Activated T-cell treated with anti-CD3 and anti-CD28 coated beads, Interleukin-2, amount 50 U/mL, for 48 hours (primary cell): Measurements from ENCODE around the gene KDM4C.
"Not testable (repeated sequence)": the region's sequence is repeated elsewhere in the genome, so short reads cannot be mapped to it uniquely, and the experiment has no call there.

ENCODE experiments used
- DNase-seq, 2 experiments: peaks; one replicate each; pipeline ENCODE4 v3.0.0-alpha.2; 2020

Gene KDM4C

GRCh38 chr9:6987381-6987780 lies 229.6 kb downstream of the KDM4C start:
- no peak for DNase-seq

- DNase-seq = no peak
These were observed 233.6 kb downstream of the KDM4C start for GRCh38 chr9:6991418-6991817.

GRCh38 chr9:6996061-6996854 lies 238.5 kb downstream of the KDM4C start:
- no peak for DNase-seq

GRCh38 chr9:6997330-6997729 lies 239.6 kb downstream of the KDM4C start:
- DNase-seq = no peak

GRCh38 chr9:6999794-7000193 lies 242.0 kb downstream of the KDM4C start:
- DNase-seq = no peak

GRCh38 chr9:7001571-7001970 lies 243.8 kb downstream of the KDM4C start:
- DNase-seq = no peak

GRCh38 chr9:7003861-7004260 lies 246.1 kb downstream of the KDM4C start:
- no peak for DNase-seq

GRCh38 chr9:7006417-7006816 lies 248.6 kb downstream of the KDM4C start:
- DNase-seq = no peak

GRCh38 chr9:7008411-7008810 lies 250.6 kb downstream of the KDM4C start:
- DNase-seq = no peak

- DNase-seq = no peak
These were observed 251.3 kb downstream of the KDM4C start for GRCh38 chr9:7009065-7009464.

- no peak for DNase-seq
These were observed 253.8 kb downstream of the KDM4C start for GRCh38 chr9:7011395-7012067.

- no peak for DNase-seq
These were observed 270.2 kb downstream of the KDM4C start for GRCh38 chr9:7027996-7028395.

GRCh38 chr9:7028591-7028990 lies 270.8 kb downstream of the KDM4C start:
- DNase-seq = no peak

- DNase-seq = not testable (repeated sequence)
These were observed 273.2 kb downstream of the KDM4C start for GRCh38 chr9:7030943-7031342.

GRCh38 chr9:7033076-7034045 lies 275.6 kb downstream of the KDM4C start:
- no peak for DNase-seq

- DNase-seq = no peak
These were observed 279.4 kb downstream of the KDM4C start for GRCh38 chr9:7037176-7037575.

- no peak for DNase-seq
These were observed 284.4 kb downstream of the KDM4C start for GRCh38 chr9:7042124-7042523.

- no peak for DNase-seq
These were observed 287.6 kb downstream of the KDM4C start for GRCh38 chr9:7045361-7045760.

- DNase-seq = no peak
These were observed 293.9 kb downstream of the KDM4C start for GRCh38 chr9:7051711-7052110.

GRCh38 chr9:7053903-7054302 lies 296.1 kb downstream of the KDM4C start:
- DNase-seq = no peak

GRCh38 chr9:7055171-7055903 lies 297.6 kb downstream of the KDM4C start:
- no peak for DNase-seq

GRCh38 chr9:7056254-7056653 lies 298.5 kb downstream of the KDM4C start:
- DNase-seq = no peak

GRCh38 chr9:7058473-7058872 lies 300.7 kb downstream of the KDM4C start:
- DNase-seq = no peak
